ENCODE measurements around the gene COG6. TPM values are rescaled to one million over a fixed set of nuclear protein-coding genes. Genes with fewer than 3 reads are reported as not detected.
A peak's percentile ranks its signal among the peaks of the same experiment; 100 is the strongest.

Gene COG6
- total RNA-seq, 1 donor from 2014 or later = 29.6 TPM

- intact Hi-C loops (cut with micrococcal nuclease) = loop anchor here (5.0 to 10.0 kb wide), 4 partner anchors 1312 to 1658 kb away; partner anchors contain the start of genes MTRF1, NAA16, UFM1 and WBP4
- H3K9me3 Mint-ChIP-seq = no peaks in the 10 kb centered on the region
- POLR2A ChIA-PET = interaction anchor here (1.1 kb wide), 1 partner anchor 856 kb away, joined by 3 read pairs; no protein-coding TSS in a partner anchor
Observed at GRCh38 chr13:39656325-39656677, 839 bp downstream of the COG6 start.

GRCh38 chr13:39663508-39663907 is 8.0 kb downstream of the COG6 start:
- POLR2A ChIA-PET = no interaction called here
- CTCF ChIA-PET = no interaction called here
- TF ChIP-seq CTCF (IDR thresholded peaks at IDR 0.05) = no peak

More at GRCh38 chr13:39656325-39656677, 839 bp downstream of the COG6 start:
- Mint-ChIP-seq H3K4me3 (peak overlapping the region; percentile 91), H3K36me3 (ENCODE audit: low read depth) (peaks cover 17% of the 10 kb centered on the region), H3K27ac (peak overlapping the region; percentile 85), H3K27me3 (peaks cover under 1% of the 10 kb centered on the region), H3K4me1 (peaks cover 26% of the 10 kb centered on the region)
- no peak for DNase-seq
- CTCF ChIA-PET = no interaction called here
- no peak for TF ChIP-seq CTCF (IDR thresholded peaks at IDR 0.05)
- ATAC-seq (ENCODE audit: low read depth) = no peak

DNA sequence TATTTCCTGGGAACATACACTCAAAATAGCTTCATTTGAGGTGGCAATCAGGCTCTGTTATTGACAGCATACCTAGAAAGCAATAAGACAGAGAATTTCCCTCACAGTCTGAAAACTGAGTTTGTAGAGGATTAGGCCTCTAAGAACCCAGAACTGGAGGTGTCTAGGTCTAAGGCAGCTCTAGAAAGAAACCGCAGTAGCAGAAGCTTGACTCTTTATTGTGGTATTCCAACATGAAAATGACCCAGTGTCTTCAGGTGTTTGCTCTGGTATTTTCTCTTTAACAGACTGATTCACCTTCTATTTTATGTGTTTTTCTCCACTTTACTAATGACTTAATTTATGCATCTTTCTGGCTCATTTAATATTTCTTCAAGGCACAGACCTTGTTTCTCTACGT is 8.5 kb downstream of the COG6 start:
- Mint-ChIP-seq H3K36me3 (ENCODE audit: low read depth) (peaks cover 49% of the 10 kb centered on the region), H3K4me3 (no peak overlapping the region), H3K27ac (no peak overlapping the region), H3K27me3 (no peaks in the 10 kb centered on the region), H3K4me1 (no peaks in the 10 kb centered on the region), H3K9me3 (no peaks in the 10 kb centered on the region)
- CTCF ChIA-PET = no interaction called here
- ATAC-seq (ENCODE audit: low read depth) = no peak
- POLR2A ChIA-PET = no interaction called here
- intact Hi-C loops (cut with micrococcal nuclease) = no loop called here
- TF ChIP-seq CTCF (IDR thresholded peaks at IDR 0.05) = no peak
- no peak for DNase-seq

More at GRCh38 chr13:39663508-39663907, 8.0 kb downstream of the COG6 start:
- DNase-seq (no peak), ATAC-seq (ENCODE audit: low read depth) (no peak)
- H3K27ac Mint-ChIP-seq = no peak overlapping the region
- peaks cover 2% of the 10 kb centered on the region for H3K4me1 Mint-ChIP-seq
- no peaks in the 10 kb centered on the region for H3K27me3 Mint-ChIP-seq
- peaks cover 46% of the 10 kb centered on the region for H3K36me3 Mint-ChIP-seq (ENCODE audit: low read depth)
- no peaks in the 10 kb centered on the region for H3K9me3 Mint-ChIP-seq
- H3K4me3 Mint-ChIP-seq = no peak overlapping the region
- intact Hi-C loops (cut with micrococcal nuclease) = no loop called here

DNA sequence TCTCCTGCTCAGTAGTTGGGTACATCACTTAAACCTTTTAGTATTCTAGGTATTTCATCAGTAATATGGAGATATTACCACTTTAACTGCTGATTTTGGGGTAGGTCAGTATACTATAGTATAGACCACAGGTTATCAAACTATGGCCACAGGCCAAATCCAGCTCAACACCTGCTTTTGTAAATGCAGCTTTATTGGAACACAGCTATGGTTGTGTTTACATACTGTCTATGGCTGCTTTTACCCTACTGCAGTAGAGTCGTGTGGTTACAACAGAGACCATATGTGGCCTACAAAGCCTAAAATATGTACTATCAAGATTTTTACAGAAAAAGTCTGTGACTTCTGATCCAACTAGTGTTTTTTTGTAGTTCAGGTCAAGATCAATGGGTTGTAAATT is 10.3 kb downstream of the COG6 start:
- CTCF ChIA-PET = interaction anchor here (0.6 kb wide), 1 partner anchor 896 kb away, joined by 3 read pairs; no protein-coding TSS in a partner anchor
- TF ChIP-seq CTCF (IDR thresholded peaks at IDR 0.05) = no peak
- H3K27ac Mint-ChIP-seq = no peak overlapping the region
- DNase-seq (no peak), ATAC-seq (ENCODE audit: low read depth) (no peak)
- H3K36me3 Mint-ChIP-seq (ENCODE audit: low read depth) = peaks cover 40% of the 10 kb centered on the region
- no peak overlapping the region for H3K4me3 Mint-ChIP-seq
- POLR2A ChIA-PET = no interaction called here
- H3K9me3 Mint-ChIP-seq = no peaks in the 10 kb centered on the region
- H3K4me1 Mint-ChIP-seq = no peaks in the 10 kb centered on the region
- H3K27me3 Mint-ChIP-seq = no peaks in the 10 kb centered on the region
- intact Hi-C loops (cut with micrococcal nuclease) = no loop called here

DNA sequence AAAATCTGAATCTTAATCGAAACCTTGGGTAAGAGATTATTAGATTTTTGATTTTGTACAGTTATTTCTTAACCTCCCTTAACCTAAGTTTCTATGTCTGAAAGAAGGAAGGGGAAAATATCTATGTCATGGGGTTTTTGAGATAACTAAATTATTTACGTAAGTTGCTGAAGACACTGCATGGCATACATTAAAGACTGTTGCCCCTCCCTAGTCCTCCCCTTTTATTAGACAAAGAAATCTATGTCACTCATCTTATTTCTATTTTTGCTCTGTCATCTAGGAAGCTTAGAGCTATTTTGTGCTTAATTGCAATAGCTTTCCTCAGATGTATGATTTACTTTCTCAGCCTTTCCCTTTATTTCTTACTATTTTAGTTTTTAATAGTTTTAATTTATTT is 15.0 kb downstream of the COG6 start:
- Mint-ChIP-seq H3K9me3 (no peaks in the 10 kb centered on the region), H3K36me3 (ENCODE audit: low read depth) (peaks cover 33% of the 10 kb centered on the region), H3K27ac (no peak overlapping the region), H3K4me3 (no peak overlapping the region), H3K27me3 (no peaks in the 10 kb centered on the region), H3K4me1 (no peaks in the 10 kb centered on the region)
- TF ChIP-seq CTCF (IDR thresholded peaks at IDR 0.05) = no peak
- ATAC-seq (ENCODE audit: low read depth) (no peak), DNase-seq (no peak)
- CTCF ChIA-PET = no interaction called here
- POLR2A ChIA-PET = no interaction called here
- intact Hi-C loops (cut with micrococcal nuclease) = no loop called here
